SK-N-SH (cell line): ENCODE results near the gene R3HDM1. TPM values are rescaled to one million over a fixed set of nuclear protein-coding genes. Genes with fewer than 3 reads are reported as not detected.

Source experiments
- CTCF ChIA-PET: fragments of 300-600, 350-600 bp; formaldehyde crosslinking; extraction: SDS; loops from one replicate; lab custom pipeline; 2021; lab: Yijun Ruan, JAX
- POLR2A ChIA-PET: fragments of 350-600 bp; sonication (Branson Sonifier 250); formaldehyde crosslinking; extraction: SDS; loops from one replicate; lab custom pipeline; 2020; ENCODE audit warnings: antibody characterized with exemption, inconsistent platforms; lab: Yijun Ruan, JAX
- DNase-seq: peaks from one replicate; pipeline ENCODE4 v3.0.0; 2012
- H2AFZ ChIP-seq: fragments of 200-600 bp; sonication (generic); 2 replicates; pipeline ENCODE4 v1.8.1; 2016; ENCODE audit warnings: antibody characterized with exemption, mild to moderate bottlenecking, low read depth
- H3F3A ChIP-seq: fragments of 200-600 bp; sonication (generic); replicated peaks from 2 replicates; pipeline ENCODE3; 2016; ENCODE audit warnings: antibody characterized with exemption, mild to moderate bottlenecking; ENCODE audit not compliant: insufficient read depth
- H3K27ac ChIP-seq, 2 experiments: fragments of 200-500 bp in 1 of 2; fragments of 200-600 bp in 1 of 2; sonication (Bioruptor generic) in 1 of 2; sonication (generic), shearing (Covaris generic) in 1 of 2; 2 replicates each; pipeline versions ENCODE4 v1.5.1 to v1.6.1; 2014 to 2016; ENCODE audit warnings: low read depth in 2 of 2, inconsistent platforms in 1 of 2, low read length in 1 of 2, mild to moderate bottlenecking in 1 of 2, mixed read lengths in 1 of 2
- H3K27me3 ChIP-seq: fragments of 200-600 bp; sonication (generic), shearing (Covaris generic); 2 replicates; pipeline ENCODE4 v1.6.1; 2016; ENCODE audit warnings: mixed run types; ENCODE audit not compliant: insufficient read depth
- H3K36me3 ChIP-seq, 2 experiments: fragments of 200-500 bp in 1 of 2; fragments of 200-600 bp in 1 of 2; sonication (Bioruptor generic) in 1 of 2; sonication (generic) in 1 of 2; replicated peaks in 1 of 2; 2 replicates each; pipeline versions ENCODE3 to v1.5.1; 2014 to 2016; ENCODE audit warnings: low read length in 1 of 2, mild to moderate bottlenecking in 1 of 2; ENCODE audit not compliant: insufficient read depth in 2 of 2, control insufficient read depth in 1 of 2
- H3K4me1 ChIP-seq, 2 experiments: fragments of 200-500 bp in 1 of 2; fragments of 200-600 bp in 1 of 2; sonication (Bioruptor generic) in 1 of 2; sonication (generic), shearing (Covaris generic) in 1 of 2; 2 replicates each; pipeline versions ENCODE4 v1.5.1 to v1.6.1; 2014 to 2016; ENCODE audit warnings: low read depth in 1 of 2, low read length in 1 of 2, mixed run types in 1 of 2; ENCODE audit not compliant: insufficient read depth in 2 of 2, control insufficient read depth in 1 of 2
- H3K4me2 ChIP-seq: fragments of 200-600 bp; sonication (generic), shearing (Covaris generic); 2 replicates; pipeline ENCODE4 v1.6.1; 2017; ENCODE audit warnings: mixed run types
- H3K4me3 ChIP-seq, 2 experiments: fragments of 200-500 bp in 1 of 2; fragments of 200-600 bp in 1 of 2; sonication (Bioruptor generic) in 1 of 2; sonication (generic), shearing (Covaris generic) in 1 of 2; 2 replicates each; pipeline versions ENCODE4 v1.5.1 to v1.8.1; 2014 to 2016; ENCODE audit warnings: low read depth in 2 of 2, inconsistent platforms in 1 of 2, low read length in 1 of 2, mild to moderate bottlenecking in 1 of 2, mixed read lengths in 1 of 2, moderate library complexity in 1 of 2
- H3K79me2 ChIP-seq: fragments of 200-600 bp; sonication (generic); 2 replicates; pipeline ENCODE4 v1.8.1; 2017; ENCODE audit warnings: mild to moderate bottlenecking; ENCODE audit not compliant: insufficient read depth
- H3K9ac ChIP-seq: fragments of 200-600 bp; sonication (generic); 2 replicates; pipeline ENCODE4 v1.6.1; 2017; ENCODE audit warnings: mixed run types
- H3K9me2 ChIP-seq: fragments of 200-600 bp; sonication (generic); 2 replicates; pipeline ENCODE4 v1.6.1; 2017; ENCODE audit warnings: mixed run types
- H3K9me3 ChIP-seq: fragments of 200-600 bp; sonication (generic); 2 replicates; pipeline ENCODE4 v1.6.1; 2017; ENCODE audit warnings: mixed run types, mild to moderate bottlenecking, moderate library complexity
- H4K20me1 ChIP-seq: fragments of 200-600 bp; sonication (generic); 2 replicates; pipeline ENCODE4 v1.6.1; 2017; ENCODE audit warnings: mild to moderate bottlenecking, mixed run types; ENCODE audit not compliant: insufficient read depth
- CTCF ChIP-seq: fragments of 200-600 bp; sonication (generic); IDR thresholded peaks from 2 replicates; pipeline ENCODE4 v1.6.1; 2017; ENCODE audit warnings: antibody characterized with exemption, mild to moderate bottlenecking, moderate library complexity
- ELF1 ChIP-seq: IDR thresholded peaks from 2 replicates; pipeline ENCODE4 v1.4.0; 2012
- EP300 ChIP-seq, 2 experiments: IDR thresholded peaks; 2 replicates each; pipeline versions ENCODE4 v1.4.0 to v1.6.1; 2012; ENCODE audit warnings: borderline replicate concordance in 1 of 2, low read depth in 1 of 2, low read length in 1 of 2
- EZH2phosphoT487 ChIP-seq: fragments of 200-600 bp; sonication (generic); IDR thresholded peaks from 2 replicates; pipeline ENCODE4 v1.6.1; 2017; ENCODE audit warnings: low read depth, mixed run types, mild to moderate bottlenecking, antibody characterized with exemption, moderate library complexity, borderline replicate concordance
- FOSL2 ChIP-seq: IDR thresholded peaks from 2 replicates; pipeline ENCODE4 v1.4.0; 2012; ENCODE audit warnings: low read depth, mild to moderate bottlenecking, moderate library complexity, borderline replicate concordance
- GATA2 ChIP-seq: sonication (generic); formaldehyde crosslinking; IDR thresholded peaks from 2 replicates; pipeline ENCODE4 v1.5.0; 2020; ENCODE audit warnings: mild to moderate bottlenecking, missing genetic modification reagents
- IRF3 ChIP-seq: fragments of 150-350 bp; IDR thresholded peaks from 2 replicates; pipeline ENCODE4 v1.6.1; 2016; ENCODE audit warnings: mild to moderate bottlenecking, low read depth, low read length
- JUND ChIP-seq: IDR thresholded peaks from 2 replicates; pipeline ENCODE4 v1.4.0; 2012
- MAX ChIP-seq: IDR thresholded peaks from 2 replicates; pipeline ENCODE4 v1.4.0; 2012; ENCODE audit warnings: low read depth
- MEF2A ChIP-seq: IDR thresholded peaks from 2 replicates; pipeline ENCODE4 v1.4.0; 2012; ENCODE audit warnings: low read depth, borderline replicate concordance
- PBX3 ChIP-seq: IDR thresholded peaks from 2 replicates; pipeline ENCODE4; 2012
- POLR2AphosphoS5 ChIP-seq: IDR thresholded peaks from 2 replicates; pipeline ENCODE4 v1.6.1; 2012; ENCODE audit warnings: low read depth, low read length
- RFX5 ChIP-seq: IDR thresholded peaks from 2 replicates; pipeline ENCODE4 v1.6.1; 2012; ENCODE audit warnings: mild to moderate bottlenecking, improper control_type of control experiment, low read length
- SIN3A ChIP-seq: IDR thresholded peaks from 2 replicates; pipeline ENCODE4 v1.6.1; 2012; ENCODE audit warnings: low read depth, mild to moderate bottlenecking, low read length, moderate library complexity, borderline replicate concordance
- SMC3 ChIP-seq: IDR thresholded peaks from 2 replicates; pipeline ENCODE4 v1.6.1; 2012; ENCODE audit warnings: low read depth, low read length, improper control_type of control experiment
- TAF1 ChIP-seq: IDR thresholded peaks from 2 replicates; pipeline ENCODE4 v1.6.1; 2012; ENCODE audit warnings: low read depth, mild to moderate bottlenecking, low read length, moderate library complexity, borderline replicate concordance
- TEAD4 ChIP-seq: IDR thresholded peaks from 2 replicates; pipeline ENCODE4 v1.4.0; 2012; ENCODE audit warnings: mild to moderate bottlenecking, borderline replicate concordance; ENCODE audit not compliant: insufficient read depth
- ZBTB33 ChIP-seq: IDR thresholded peaks from 2 replicates; pipeline ENCODE4 v1.4.0; 2012; ENCODE audit warnings: low read depth, borderline replicate concordance
- WGBS: methylation state at CpG from one replicate; pipeline ENCODE4 v1.1.6; 2017; ENCODE audit warnings: low lambda C conversion rate; 5-methylcytosine and 5-hydroxymethylcytosine counted together
- polyA plus RNA-seq, 3 experiments: library from polyadenylated mRNA; depleted of rRNA; stranded (reverse); fragments of >200 nt; gene quantifications; 2 replicates each; pipeline ENCODE4 v1.2.3, GENCODE V29; 2012

Gene R3HDM1
- polyA plus RNA-seq, 1 of the 3 experiments (the other 2 are of a cell fraction) = 38.2 TPM

- H3K9ac ChIP-seq = no peak overlapping the region
- no peaks in the 10 kb centered on the region; a peak in 1 of 4 replicates for H3K4me1 ChIP-seq
- ChIA-PET CTCF (interaction anchor here (1.2 kb wide), 1 partner anchor 22 kb away, joined by 3 read pairs; no protein-coding TSS in a partner anchor), POLR2A (no interaction called here)
- H3K79me2 ChIP-seq = peaks cover 5% of the 10 kb centered on the region; the same call in 1 of the 2 replicates
- no peak for DNase-seq
- H2AFZ ChIP-seq = no peak overlapping the region
- no peak overlapping the region for H3K4me3 ChIP-seq
- TF ChIP-seq RFX5 (no peak), JUND (no peak), MEF2A (no peak), FOSL2 (no peak), ELF1 (no peak), TAF1 (no peak), CTCF (no peak), MAX (no peak), EP300 (IDR thresholded peaks at IDR 0.05; ENCODE audit: borderline replicate concordance in 1 of 2, low read depth in 1 of 2, low read length in 1 of 2) (no peak), TEAD4 (no peak), PBX3 (no peak), SMC3 (no peak), GATA2 (CRISPR knock-in tag) (no peak), POLR2AphosphoS5 (no peak), IRF3 (no peak), ZBTB33 (no peak), SIN3A (no peak), EZH2phosphoT487 (no peak)
- TF ChIP-seq, all 33 proteins: peak for 0
- peaks cover 4% of the 10 kb centered on the region for H3F3A ChIP-seq
- H3K27ac ChIP-seq = no peak overlapping the region
- H3K9me3 ChIP-seq = no peaks in the 10 kb centered on the region
- H4K20me1 ChIP-seq = no peaks in the 10 kb centered on the region
- 96% methylated on average over 2 of the region's 2 CpGs for WGBS
- H3K9me2 ChIP-seq = no peaks in the 10 kb centered on the region
- H3K36me3 ChIP-seq = peaks cover 15 to 24% of the 10 kb centered on the region in 2 experiments
- H3K4me2 ChIP-seq = no peak overlapping the region
- H3K27me3 ChIP-seq = no peaks in the 10 kb centered on the region
Measured at GRCh38 chr2:135607561-135607960, 76.3 kb downstream of the R3HDM1 start.
